Ovary (tissue), 3 donors: ENCODE measurements around the gene SPA17.

Experiments
- EP300 ChIP-seq: sonication (generic); formaldehyde crosslinking; IDR thresholded peaks from one replicate; pipeline ENCODE4 v1.6.1; 2017; ENCODE audit warnings: antibody characterized with exemption
- POLR2A ChIP-seq: fragments of 450-650 bp; IDR thresholded peaks from one replicate; pipeline ENCODE4 v1.6.1; 2017; ENCODE audit warnings: antibody characterized with exemption, mild to moderate bottlenecking, moderate library complexity
- TF ChIP-seq, protein P1 (sequence below), 3 donors: fragments of 450-650 bp in 2 of 3; fragments of 200-600 bp in 1 of 3; IDR thresholded peaks; one replicate each; pipeline versions ENCODE4 v1.5.1 to v1.8.0; 2016 to 2022; ENCODE audit warnings: antibody characterized with exemption in 3 of 3, mild to moderate bottlenecking in 1 of 3
- donor health status: DM: no; HTN: no; CAD: no.

DNA sequence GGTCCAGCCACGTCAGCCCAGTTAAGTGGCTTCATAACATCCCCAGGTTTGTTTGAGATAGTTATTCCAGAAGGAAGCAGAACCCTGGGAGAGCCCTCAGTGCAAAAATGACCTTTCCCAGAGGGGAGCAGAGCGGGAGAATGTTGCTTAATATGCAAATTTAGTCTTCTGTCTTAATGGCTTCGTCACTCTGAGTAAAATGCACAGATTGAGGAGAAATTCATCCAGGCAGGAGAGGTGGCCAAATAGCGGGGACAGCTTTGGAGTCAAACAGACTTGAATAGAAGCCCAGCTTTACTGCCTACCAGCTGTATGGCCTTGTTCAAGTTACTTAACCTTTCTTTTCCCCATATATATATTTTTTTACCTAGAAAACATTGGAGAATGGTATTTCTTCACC lies 53.8 kb downstream of the SPA17 start:
- TF ChIP-seq POLR2A: no peak
- TF ChIP-seq, protein P1, sequence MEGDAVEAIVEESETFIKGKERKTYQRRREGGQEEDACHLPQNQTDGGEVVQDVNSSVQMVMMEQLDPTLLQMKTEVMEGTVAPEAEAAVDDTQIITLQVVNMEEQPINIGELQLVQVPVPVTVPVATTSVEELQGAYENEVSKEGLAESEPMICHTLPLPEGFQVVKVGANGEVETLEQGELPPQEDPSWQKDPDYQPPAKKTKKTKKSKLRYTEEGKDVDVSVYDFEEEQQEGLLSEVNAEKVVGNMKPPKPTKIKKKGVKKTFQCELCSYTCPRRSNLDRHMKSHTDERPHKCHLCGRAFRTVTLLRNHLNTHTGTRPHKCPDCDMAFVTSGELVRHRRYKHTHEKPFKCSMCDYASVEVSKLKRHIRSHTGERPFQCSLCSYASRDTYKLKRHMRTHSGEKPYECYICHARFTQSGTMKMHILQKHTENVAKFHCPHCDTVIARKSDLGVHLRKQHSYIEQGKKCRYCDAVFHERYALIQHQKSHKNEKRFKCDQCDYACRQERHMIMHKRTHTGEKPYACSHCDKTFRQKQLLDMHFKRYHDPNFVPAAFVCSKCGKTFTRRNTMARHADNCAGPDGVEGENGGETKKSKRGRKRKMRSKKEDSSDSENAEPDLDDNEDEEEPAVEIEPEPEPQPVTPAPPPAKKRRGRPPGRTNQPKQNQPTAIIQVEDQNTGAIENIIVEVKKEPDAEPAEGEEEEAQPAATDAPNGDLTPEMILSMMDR (IDR thresholded peaks at IDR 0.05): no peak
- TF ChIP-seq EP300: no peak
